ENCODE measurements around the gene DBNL. TPM values are rescaled to one million over a fixed set of nuclear protein-coding genes. Genes with fewer than 3 reads are reported as not detected.

The DBNL gene
- total RNA-seq, 8 experiments from 2014 or later, result 37.3 to 99.0 (median 70.9) TPM

GRCh38 chr7:44079331-44080021, 35.0 kb downstream of the DBNL start:
- WGBS, 10 experiments, result 20 to 87% (median 86%) methylated on average over 1 to 3 of the region's 11 CpGs; no CpG with 5 or more reads in 7 of the 10 experiments
- in situ Hi-C loops (cut with MboI; ENCODE audit: low pct_unique_long_range_greater_than_20kb in 2 of 9, low sequenced_read_pairs in 9 of 9, unreplicated experiment in 9 of 9), result no loop called here
- peaks cover 4 to 7% of the 10 kb centered on the region in 2 donors for H3K4me1 ChIP-seq (replicated peaks in 1 of 2)
- ATAC-seq (replicated peaks in 6 of 8), result no peak
- H3K4me3 ChIP-seq, result no peak overlapping the region
- H3K27ac ChIP-seq, result no peak overlapping the region

GRCh38 chr7:44080118-44080517, 35.6 kb downstream of the DBNL start:
- 90 to 100% (median 100%) methylated on average over 1 to 3 of the region's 5 CpGs; no CpG with 5 or more reads in 5 of the 10 experiments for WGBS, 10 experiments
- Histone ChIP-seq H3K27ac (no peak overlapping the region), H3K4me3 (no peak overlapping the region), H3K4me1 (replicated peaks in 1 of 2) (peaks cover 4 to 7% of the 10 kb centered on the region in 2 donors)
- no peak for ATAC-seq (replicated peaks in 6 of 8)
- in situ Hi-C loops (cut with MboI; ENCODE audit: low pct_unique_long_range_greater_than_20kb in 2 of 9, low sequenced_read_pairs in 9 of 9, unreplicated experiment in 9 of 9), result no loop called here

GRCh38 chr7:44080686-44081265, 36.3 kb downstream of the DBNL start:
- ATAC-seq (replicated peaks in 6 of 8), result no peak
- 76 to 100% (median 89%) methylated on average over 3 to 5 of the region's 11 CpGs; no CpG with 5 or more reads in 4 of the 10 experiments for WGBS, 10 experiments
- Histone ChIP-seq H3K4me3 (no peak overlapping the region), H3K4me1 (replicated peaks in 1 of 2) (peaks cover 4 to 7% of the 10 kb centered on the region in 2 donors), H3K27ac (no peak overlapping the region)
- in situ Hi-C loops (cut with MboI; ENCODE audit: low pct_unique_long_range_greater_than_20kb in 2 of 9, low sequenced_read_pairs in 9 of 9, unreplicated experiment in 9 of 9), result no loop called here

- Histone ChIP-seq H3K4me3 (peak overlapping the region; percentile 64 to 91 (median 74)), H3K27ac (no peak overlapping the region), H3K4me1 (replicated peaks in 1 of 2) (peaks cover 4 to 7% of the 10 kb centered on the region in 2 donors)
- in situ Hi-C loops (cut with MboI; ENCODE audit: low pct_unique_long_range_greater_than_20kb in 2 of 9, low sequenced_read_pairs in 9 of 9, unreplicated experiment in 9 of 9), result no loop called here
- no peak for ATAC-seq (replicated peaks in 6 of 8)
- 33 to 100% (median 85%) methylated on average over 1 to 7 of the region's 9 CpGs; no CpG with 5 or more reads in 2 of the 10 experiments for WGBS, 10 experiments
These were observed 36.8 kb downstream of the DBNL start for GRCh38 chr7:44081266-44081748.

- Histone ChIP-seq H3K4me3 (peak overlapping the region; percentile 48 to 91 (median 74)), H3K27ac (no peak overlapping the region), H3K4me1 (replicated peaks in 1 of 2) (peaks cover 4 to 7% of the 10 kb centered on the region in 2 donors)
- 0 to 33% (median 4%) methylated on average over 1 to 14 of the region's 54 CpGs; no CpG with 5 or more reads in 1 of the 10 experiments for WGBS, 10 experiments
- in situ Hi-C loops (cut with MboI; ENCODE audit: low pct_unique_long_range_greater_than_20kb in 2 of 9, low sequenced_read_pairs in 9 of 9, unreplicated experiment in 9 of 9), result no loop called here
- ATAC-seq (replicated peaks in 6 of 8), result peak; percentile 93 to 97 (median 94)
These were observed 38.2 kb downstream of the DBNL start for GRCh38 chr7:44082541-44083207.

- ATAC-seq (replicated peaks in 6 of 8), result no peak
- peaks cover 4 to 7% of the 10 kb centered on the region in 2 donors for H3K4me1 ChIP-seq (replicated peaks in 1 of 2)
- H3K4me3 ChIP-seq, result no peak overlapping the region
- H3K27ac ChIP-seq, result no peak overlapping the region
- in situ Hi-C loops (cut with MboI; ENCODE audit: low pct_unique_long_range_greater_than_20kb in 2 of 9, low sequenced_read_pairs in 9 of 9, unreplicated experiment in 9 of 9), result no loop called here
- WGBS, 10 experiments, result 80 to 100% (median 100%) methylated on average over 1 to 2 of the region's 3 CpGs; no CpG with 5 or more reads in 5 of the 10 experiments
These were observed 39.3 kb downstream of the DBNL start for GRCh38 chr7:44083796-44084195.

GRCh38 chr7:44084701-44085100, 40.2 kb downstream of the DBNL start:
- ATAC-seq (replicated peaks in 6 of 8), result no peak
- WGBS, 10 experiments, result 18 to 90% (median 70%) methylated on average over 2 to 4 of the region's 4 CpGs; no CpG with 5 or more reads in 2 of the 10 experiments
- in situ Hi-C loops (cut with MboI; ENCODE audit: low pct_unique_long_range_greater_than_20kb in 2 of 9, low sequenced_read_pairs in 9 of 9, unreplicated experiment in 9 of 9), result no loop called here
- Histone ChIP-seq H3K4me3 (no peak overlapping the region), H3K27ac (no peak overlapping the region), H3K4me1 (replicated peaks in 1 of 2) (peaks cover 4 to 7% of the 10 kb centered on the region in 2 donors)

GRCh38 chr7:44085546-44085945, 41.0 kb downstream of the DBNL start:
- no peak for ATAC-seq (replicated peaks in 6 of 8)
- in situ Hi-C loops (cut with MboI; ENCODE audit: low pct_unique_long_range_greater_than_20kb in 2 of 9, low sequenced_read_pairs in 9 of 9, unreplicated experiment in 9 of 9), result no loop called here
- peaks cover 4 to 7% of the 10 kb centered on the region in 2 donors for H3K4me1 ChIP-seq (replicated peaks in 1 of 2)
- H3K4me3 ChIP-seq, result no peak overlapping the region
- no peak overlapping the region for H3K27ac ChIP-seq
- 50 to 90% methylated on average over 2 of the region's 3 CpGs; no CpG with 5 or more reads in 8 of the 10 experiments for WGBS, 10 experiments

- H3K4me3 ChIP-seq, result no peak overlapping the region
- no peak for ATAC-seq (replicated peaks in 6 of 8)
- in situ Hi-C loops (cut with MboI; ENCODE audit: low pct_unique_long_range_greater_than_20kb in 2 of 9, low sequenced_read_pairs in 9 of 9, unreplicated experiment in 9 of 9), result no loop called here
- no peak overlapping the region for H3K27ac ChIP-seq
- peaks cover 0 to 1% of the 10 kb centered on the region in 2 donors for H3K4me1 ChIP-seq (replicated peaks in 1 of 2)
- 80 to 100% (median 92%) methylated on average over 1 to 3 of the region's 3 CpGs; no CpG with 5 or more reads in 5 of the 10 experiments for WGBS, 10 experiments
These were observed 42.1 kb downstream of the DBNL start for GRCh38 chr7:44086627-44087026.

GRCh38 chr7:44087911-44088838, 43.7 kb downstream of the DBNL start:
- Histone ChIP-seq H3K4me1 (replicated peaks in 1 of 2) (no peaks in the 10 kb centered on the region), H3K4me3 (no peak overlapping the region), H3K27ac (no peak overlapping the region)
- ATAC-seq (replicated peaks in 6 of 8), result peak in 7 of 8 experiments; percentile 41 to 95 (median 81)
- 0 to 83% (median 45%) methylated on average over 1 to 8 of the region's 20 CpGs; no CpG with 5 or more reads in 4 of the 10 experiments for WGBS, 10 experiments
- in situ Hi-C loops (cut with MboI; ENCODE audit: low pct_unique_long_range_greater_than_20kb in 2 of 9, low sequenced_read_pairs in 9 of 9, unreplicated experiment in 9 of 9), result no loop called here

- H3K27ac ChIP-seq, result no peak overlapping the region
- H3K4me3 ChIP-seq, result no peak overlapping the region
- ATAC-seq (replicated peaks in 6 of 8), result no peak
- H3K4me1 ChIP-seq (replicated peaks in 1 of 2), result no peaks in the 10 kb centered on the region
- 17 to 87% (median 74%) methylated on average over 1 to 5 of the region's 6 CpGs; no CpG with 5 or more reads in 3 of the 10 experiments for WGBS, 10 experiments
- in situ Hi-C loops (cut with MboI; ENCODE audit: low pct_unique_long_range_greater_than_20kb in 2 of 9, low sequenced_read_pairs in 9 of 9, unreplicated experiment in 9 of 9), result no loop called here
These were observed 48.7 kb downstream of the DBNL start for GRCh38 chr7:44093102-44093641.

- 0 to 83% (median 67%) methylated on average over 1 to 2 of the region's 2 CpGs; no CpG with 5 or more reads in 4 of the 10 experiments for WGBS, 10 experiments
- no peak for ATAC-seq (replicated peaks in 6 of 8)
These were observed 49.9 kb downstream of the DBNL start for GRCh38 chr7:44094365-44094764.

More at GRCh38 chr7:44094365-44094764, 49.9 kb downstream of the DBNL start:
- in situ Hi-C loops (cut with MboI; ENCODE audit: low pct_unique_long_range_greater_than_20kb in 2 of 9, low sequenced_read_pairs in 9 of 9, unreplicated experiment in 9 of 9), result no loop called here
- no peak overlapping the region for H3K27ac ChIP-seq
- no peaks in the 10 kb centered on the region for H3K4me1 ChIP-seq (replicated peaks in 1 of 2)
- H3K4me3 ChIP-seq, result no peak overlapping the region
